Measurements from ENCODE around the gene RNU6-1.
A peak's percentile ranks its signal among the peaks of the same experiment; 100 is the strongest.

RNU6-1 gene

DNA sequence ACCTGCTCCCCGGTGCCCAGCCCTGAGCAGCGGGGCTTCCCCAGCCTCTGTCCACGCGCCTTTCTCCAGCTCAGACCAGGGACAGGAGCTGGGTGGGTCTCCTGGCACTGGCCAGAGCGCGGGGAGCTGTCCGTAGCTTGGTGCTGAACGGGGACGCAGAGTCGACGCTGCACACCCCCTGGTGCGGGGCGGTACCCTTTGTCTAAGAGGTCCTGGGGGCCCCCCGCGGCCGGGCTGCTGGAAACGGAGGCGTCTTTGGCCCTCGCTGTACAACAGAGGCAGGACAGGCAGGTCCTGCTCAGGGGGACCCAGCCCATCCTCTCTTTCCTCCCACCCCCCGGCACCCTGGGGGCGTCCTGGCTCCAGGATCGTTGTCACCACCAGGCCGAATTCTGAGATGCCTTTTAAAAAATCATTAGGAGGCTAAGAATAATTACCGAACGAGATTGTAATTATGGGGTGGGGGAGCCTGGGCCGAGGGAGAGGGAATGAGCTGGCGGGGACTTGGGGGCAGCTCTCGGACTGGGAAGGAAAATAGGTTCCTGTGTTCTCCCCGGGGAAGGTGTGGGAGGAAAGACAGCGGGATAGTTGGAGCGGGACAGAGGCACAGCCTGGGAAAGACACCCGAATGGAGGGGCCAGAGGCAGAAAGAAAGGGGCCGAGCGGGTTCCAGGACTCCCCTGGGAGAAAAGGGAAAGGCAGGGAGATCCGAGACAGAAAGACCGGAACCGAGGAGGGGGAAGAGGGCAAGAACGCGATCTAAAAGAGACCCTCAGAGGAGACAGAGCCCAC is 18.7 kb downstream of the RNU6-1 start:
- peak; percentile 47 to 79 (median 62) for DNase-seq

DNA sequence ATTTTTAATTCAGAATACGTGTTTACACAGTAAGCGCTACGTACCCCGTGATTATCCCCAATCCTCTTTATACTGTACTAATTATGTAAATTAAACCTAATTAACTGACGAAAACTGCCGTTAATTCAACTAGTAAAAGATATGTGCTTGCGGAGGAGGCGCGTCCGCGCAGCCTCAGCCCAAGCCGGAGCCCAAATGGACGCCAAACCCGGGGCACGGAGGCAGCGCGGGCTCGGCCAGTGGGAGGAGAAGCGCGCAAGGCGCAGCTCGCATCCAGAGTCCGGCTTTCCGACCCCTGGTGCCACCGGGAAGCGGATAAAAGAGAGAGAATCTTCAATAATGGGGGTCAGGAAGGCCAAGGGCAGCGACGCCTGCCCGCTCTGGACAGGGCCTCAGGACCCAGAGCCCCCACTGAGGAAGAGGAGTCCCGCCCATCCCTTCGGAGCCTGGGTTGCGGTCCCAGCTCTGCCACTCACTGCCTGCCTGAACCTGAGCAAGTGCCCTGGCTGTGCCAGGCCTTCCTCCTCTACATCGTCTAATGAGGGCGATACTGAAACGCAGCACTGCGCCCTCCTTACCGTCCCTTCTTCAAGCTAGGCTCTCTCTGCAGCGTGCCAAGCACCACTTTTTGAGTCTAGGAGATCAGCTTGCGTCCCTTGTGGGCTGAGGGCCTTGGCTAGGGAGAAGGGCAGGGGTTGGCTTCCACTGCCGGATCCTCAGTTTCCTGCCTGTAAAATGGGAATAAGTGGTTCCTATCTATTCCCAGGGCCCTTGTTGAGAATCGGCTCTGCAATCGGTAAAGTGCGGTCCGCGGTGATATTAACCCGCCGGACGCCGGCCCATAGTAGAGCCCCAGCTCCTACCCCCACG is 19.5 kb downstream of the RNU6-1 start:
- no peak for DNase-seq

GRCh38 chr15:67819636-67820035 is 20.2 kb downstream of the RNU6-1 start:
- DNase-seq, result no peak

GRCh38 chr15:67818464-67818863 is 21.4 kb downstream of the RNU6-1 start:
- DNase-seq, result no peak

- no peak for DNase-seq
Observed at GRCh38 chr15:67816668-67817067, 23.2 kb downstream of the RNU6-1 start.

GRCh38 chr15:67815036-67815592 is 24.7 kb downstream of the RNU6-1 start:
- no peak for DNase-seq

GRCh38 chr15:67813104-67813634 is 26.7 kb downstream of the RNU6-1 start:
- no peak for DNase-seq

DNA sequence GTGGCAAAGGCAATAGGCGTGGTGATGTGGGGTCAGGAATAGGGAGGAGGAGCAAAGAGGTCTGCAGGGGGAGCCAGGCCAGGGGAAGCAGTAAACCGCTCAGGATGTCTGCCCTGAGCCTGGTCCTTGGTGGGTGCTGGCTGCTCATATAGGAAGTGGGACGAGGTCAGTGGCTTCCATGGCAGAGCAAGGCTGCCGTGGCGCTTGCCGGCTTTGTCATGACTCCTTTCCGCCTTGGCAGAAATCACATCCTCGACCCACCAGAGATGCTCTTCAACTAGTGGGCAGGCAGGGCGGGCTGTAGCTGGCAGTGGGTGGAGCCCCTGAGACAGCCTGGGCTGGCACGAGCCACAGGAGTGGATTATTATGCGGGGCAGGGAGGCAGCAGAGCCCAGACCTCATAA is 27.6 kb downstream of the RNU6-1 start:
- DNase-seq, result no peak

- DNase-seq, result no peak
Observed at GRCh38 chr15:67809866-67810265, 30.0 kb downstream of the RNU6-1 start.

- no peak for DNase-seq
Observed at GRCh38 chr15:67809441-67809840, 30.4 kb downstream of the RNU6-1 start.

DNA sequence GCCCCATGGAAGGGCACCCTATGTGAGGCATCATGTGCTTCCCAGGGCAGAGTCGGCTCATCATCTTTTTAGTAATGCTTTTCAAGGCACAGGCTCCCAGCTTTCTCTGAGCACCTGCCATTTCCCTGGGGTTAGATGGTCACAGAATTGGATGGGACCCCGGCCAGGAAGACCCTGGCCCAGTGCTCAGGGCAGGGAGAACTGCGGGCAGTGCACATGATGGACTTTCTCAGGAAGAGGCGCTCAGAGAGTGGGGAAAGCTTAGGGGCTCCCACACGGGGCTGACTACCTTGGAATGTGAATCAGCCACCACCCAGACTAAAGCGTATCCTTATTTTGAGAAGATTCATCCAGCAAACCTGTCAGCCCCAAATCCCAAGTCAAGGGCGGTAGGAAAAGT is 31.0 kb downstream of the RNU6-1 start:
- DNase-seq, result no peak

DNA sequence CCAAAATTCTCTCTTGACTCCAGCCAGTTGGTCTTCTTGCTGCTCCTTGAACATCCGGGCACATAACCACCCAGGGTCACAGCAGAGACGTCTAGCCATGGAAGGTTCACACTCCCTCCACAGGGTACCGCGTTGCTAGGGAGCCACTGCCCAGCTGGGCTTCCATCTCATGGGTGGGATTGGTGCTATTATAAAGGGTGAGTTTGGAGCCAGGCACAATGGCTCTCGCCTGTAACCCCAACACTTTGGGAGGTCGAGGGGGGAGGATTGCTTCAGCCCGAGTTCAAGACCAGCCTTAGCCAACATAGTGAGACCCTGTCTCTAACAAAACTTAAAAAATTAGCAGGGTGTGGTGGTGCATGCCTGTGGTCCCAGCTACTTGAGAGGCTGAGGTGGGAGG is 32.0 kb downstream of the RNU6-1 start:
- no peak for DNase-seq

GRCh38 chr15:67807141-67807540 is 32.7 kb downstream of the RNU6-1 start:
- no peak for DNase-seq

GRCh38 chr15:67806536-67806935 is 33.3 kb downstream of the RNU6-1 start:
- no peak for DNase-seq

GRCh38 chr15:67805666-67806516 is 34.0 kb downstream of the RNU6-1 start:
- no peak for DNase-seq

DNA sequence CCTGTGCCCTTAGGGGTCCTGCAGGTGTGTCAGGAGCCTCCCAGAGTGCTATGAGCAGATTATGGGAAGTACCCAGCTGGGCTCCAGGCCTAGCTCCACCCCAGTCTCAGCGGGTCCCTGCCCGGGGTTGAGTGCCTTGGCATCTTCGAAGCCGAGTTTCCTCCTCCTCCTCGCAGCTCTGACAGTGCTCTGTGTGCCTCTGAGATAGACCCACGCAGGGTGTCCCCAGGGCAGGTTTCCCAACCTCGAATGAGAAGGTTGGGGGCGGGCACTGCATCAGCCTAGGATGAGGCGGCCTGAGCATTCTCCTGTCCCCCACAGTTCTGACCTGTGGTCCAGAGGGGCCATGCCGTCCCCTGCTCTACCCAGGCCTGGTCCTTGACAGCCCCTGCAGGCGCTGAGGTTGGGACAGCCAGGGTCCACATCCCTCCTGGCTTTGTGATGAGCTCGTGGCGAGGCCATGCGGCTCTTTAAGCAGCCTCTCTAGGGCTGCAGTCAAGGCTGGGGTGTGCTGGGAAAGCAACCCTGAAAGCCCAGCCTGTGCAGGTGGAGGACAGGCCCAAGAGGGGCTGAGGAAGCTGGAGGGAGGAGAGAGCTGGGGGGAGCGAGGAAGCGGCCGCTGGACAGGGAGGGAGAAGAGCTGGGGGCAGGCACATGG is 34.7 kb downstream of the RNU6-1 start:
- no peak for DNase-seq

DNA sequence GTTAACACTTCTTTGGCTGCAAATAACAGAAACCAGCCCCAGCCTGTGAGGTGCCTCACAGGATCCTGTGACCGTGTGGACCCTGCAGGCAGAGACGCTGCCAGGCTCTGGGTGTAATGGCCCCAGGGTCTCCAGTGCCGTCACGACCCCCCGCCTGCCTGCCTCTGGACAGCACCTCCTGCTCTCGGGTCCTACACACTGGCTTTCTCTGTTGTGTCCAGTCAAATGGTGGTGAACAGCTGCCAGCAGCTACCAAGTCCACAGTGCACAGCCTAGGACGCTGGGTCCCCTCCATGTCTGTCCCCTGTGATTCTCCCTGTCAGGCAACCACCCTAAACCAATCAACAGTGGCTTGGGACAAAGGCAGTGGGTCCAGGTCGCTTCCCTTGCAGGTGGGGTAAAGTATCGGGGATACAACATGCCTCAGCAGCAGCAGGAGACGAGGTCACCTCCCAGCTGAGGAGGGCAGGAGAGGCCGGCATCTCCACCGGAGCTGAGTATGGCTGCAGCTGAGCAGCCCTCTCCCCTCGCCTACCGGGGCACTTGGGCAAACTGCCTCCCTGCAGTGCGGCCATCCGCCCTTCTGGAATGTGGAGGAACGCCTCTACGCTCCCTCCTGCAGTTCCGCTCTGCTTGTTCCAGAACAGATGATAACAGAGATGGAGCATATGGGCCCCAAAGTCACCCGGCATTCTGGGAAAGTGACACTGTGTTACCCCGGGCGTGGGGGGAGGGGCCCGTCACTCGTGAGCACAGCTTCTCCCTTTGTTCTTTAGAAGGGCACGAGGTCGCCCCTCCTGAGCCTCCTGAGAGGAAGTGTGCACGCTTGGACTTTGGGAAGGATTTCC is 35.6 kb downstream of the RNU6-1 start:
- no peak for DNase-seq

DNA sequence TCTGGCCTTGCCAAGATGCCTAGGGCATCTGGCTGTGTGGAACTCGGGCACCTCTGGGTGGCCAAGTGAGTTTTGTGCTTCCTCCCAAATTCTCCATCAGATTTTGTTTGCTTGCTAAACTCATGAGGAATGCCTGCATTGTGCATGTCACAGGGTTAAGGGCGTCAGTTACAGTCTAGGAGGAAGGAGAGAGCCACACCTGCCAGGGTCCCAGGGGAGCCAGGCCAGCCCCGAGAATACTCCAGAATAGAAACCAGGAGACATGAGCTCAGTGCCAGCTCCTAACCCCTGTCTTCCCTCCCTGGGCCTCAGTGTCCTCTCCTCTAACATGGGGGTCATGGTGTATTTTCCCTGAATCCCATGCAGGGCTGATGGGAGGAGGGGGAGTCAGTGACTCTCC is 36.5 kb downstream of the RNU6-1 start:
- DNase-seq, result no peak

DNA sequence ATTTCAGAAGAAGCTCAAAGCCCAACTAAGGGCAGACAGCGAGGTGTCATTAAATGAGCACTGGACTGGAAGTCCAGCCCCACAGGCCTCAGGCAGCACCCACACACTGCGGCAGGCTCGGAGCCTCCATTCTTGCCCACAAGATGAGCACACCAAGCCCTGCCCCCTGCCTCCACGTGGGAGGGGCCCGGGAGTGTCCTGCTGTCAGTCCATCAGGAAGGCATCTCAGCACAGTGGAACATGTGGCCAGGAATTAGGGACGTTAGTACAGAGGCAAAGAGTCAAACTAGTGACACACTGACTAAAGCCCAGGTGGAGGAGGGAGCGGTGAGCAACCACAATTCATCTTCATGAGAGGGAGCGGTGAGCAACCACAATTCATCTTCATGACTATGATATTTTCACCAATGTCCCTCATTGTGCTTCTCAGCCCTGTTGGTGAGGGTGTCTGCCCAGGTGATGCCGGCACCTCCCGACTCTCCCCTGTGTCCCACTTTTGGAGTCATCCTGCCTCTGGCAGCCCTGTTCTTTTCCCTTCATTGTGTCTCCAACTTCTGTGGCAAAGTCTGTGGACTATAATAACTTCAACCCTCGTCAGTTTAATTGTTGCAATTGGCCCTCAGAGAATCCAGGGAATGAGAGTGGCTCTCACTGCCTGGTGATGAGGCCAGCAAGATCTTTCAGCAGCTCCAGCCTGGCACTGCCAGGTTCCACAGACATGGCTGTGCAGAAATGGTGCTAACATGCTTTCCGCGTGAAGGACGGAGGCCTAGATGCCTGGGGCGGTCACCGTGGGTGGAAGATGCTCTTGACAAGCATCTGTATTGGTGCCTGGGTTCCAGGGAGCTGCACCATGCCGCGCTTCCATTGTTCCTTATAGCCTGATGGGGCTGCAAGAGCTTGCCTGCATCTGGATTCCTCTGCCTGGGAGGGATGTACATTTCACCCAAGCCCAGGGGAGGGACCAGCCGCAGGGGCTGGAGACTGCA is 37.6 kb downstream of the RNU6-1 start:
- no peak for DNase-seq

GRCh38 chr15:67801142-67801541 is 38.7 kb downstream of the RNU6-1 start:
- DNase-seq, result no peak

Measured in suppressor macrophage (primary cell).